ENCODE data around the gene DNAJC27. TPM values are rescaled to one million over a fixed set of nuclear protein-coding genes. Genes with fewer than 3 reads are reported as not detected.

The DNAJC27 gene
- total and polyA plus RNA-seq, 12 donors = 2.8 to 13.1 (median 9.6) TPM

DNA sequence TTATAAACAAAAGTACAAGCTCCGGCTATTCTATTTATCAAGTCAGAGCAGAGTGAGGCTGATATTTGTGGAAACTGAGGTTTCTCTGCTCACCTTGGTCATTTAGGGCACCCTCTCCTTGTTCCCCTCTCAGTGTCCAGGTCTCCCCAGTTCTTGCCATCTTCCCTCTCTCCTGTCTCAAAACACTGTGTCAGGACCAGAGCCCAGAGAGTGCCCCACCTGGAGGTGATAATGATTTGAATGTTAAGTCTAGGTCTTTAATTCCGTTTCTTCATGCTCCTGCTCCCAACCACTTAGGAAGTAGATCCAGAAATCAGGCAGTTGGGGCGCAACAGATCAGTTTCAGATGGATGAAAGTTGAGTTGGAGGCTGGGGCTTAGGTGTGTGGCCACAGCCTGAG lies 42.5 kb downstream of the DNAJC27 start:
- intact Hi-C loops (cut with DNase I) = no loop called here
- H3K27ac ChIP-seq = no peak overlapping the region
- ATAC-seq = no peak
- H3K9me3 ChIP-seq = no peaks in the 10 kb centered on the region
- H3K4me1 ChIP-seq = peaks cover 3 to 22% (median 15%) of the 10 kb centered on the region in 9 donors
- H3K4me3 ChIP-seq = no peak overlapping the region
- H3K36me3 ChIP-seq = no peaks in the 10 kb centered on the region
- H3K27me3 ChIP-seq = no peaks in the 10 kb centered on the region
- TF ChIP-seq, protein P1, sequence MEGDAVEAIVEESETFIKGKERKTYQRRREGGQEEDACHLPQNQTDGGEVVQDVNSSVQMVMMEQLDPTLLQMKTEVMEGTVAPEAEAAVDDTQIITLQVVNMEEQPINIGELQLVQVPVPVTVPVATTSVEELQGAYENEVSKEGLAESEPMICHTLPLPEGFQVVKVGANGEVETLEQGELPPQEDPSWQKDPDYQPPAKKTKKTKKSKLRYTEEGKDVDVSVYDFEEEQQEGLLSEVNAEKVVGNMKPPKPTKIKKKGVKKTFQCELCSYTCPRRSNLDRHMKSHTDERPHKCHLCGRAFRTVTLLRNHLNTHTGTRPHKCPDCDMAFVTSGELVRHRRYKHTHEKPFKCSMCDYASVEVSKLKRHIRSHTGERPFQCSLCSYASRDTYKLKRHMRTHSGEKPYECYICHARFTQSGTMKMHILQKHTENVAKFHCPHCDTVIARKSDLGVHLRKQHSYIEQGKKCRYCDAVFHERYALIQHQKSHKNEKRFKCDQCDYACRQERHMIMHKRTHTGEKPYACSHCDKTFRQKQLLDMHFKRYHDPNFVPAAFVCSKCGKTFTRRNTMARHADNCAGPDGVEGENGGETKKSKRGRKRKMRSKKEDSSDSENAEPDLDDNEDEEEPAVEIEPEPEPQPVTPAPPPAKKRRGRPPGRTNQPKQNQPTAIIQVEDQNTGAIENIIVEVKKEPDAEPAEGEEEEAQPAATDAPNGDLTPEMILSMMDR (IDR thresholded peaks at IDR 0.05) = no peak
- no peak for DNase-seq
- WGBS, 2 donors = 91 to 93% methylated on average over 3 of the region's 3 CpGs

DNA sequence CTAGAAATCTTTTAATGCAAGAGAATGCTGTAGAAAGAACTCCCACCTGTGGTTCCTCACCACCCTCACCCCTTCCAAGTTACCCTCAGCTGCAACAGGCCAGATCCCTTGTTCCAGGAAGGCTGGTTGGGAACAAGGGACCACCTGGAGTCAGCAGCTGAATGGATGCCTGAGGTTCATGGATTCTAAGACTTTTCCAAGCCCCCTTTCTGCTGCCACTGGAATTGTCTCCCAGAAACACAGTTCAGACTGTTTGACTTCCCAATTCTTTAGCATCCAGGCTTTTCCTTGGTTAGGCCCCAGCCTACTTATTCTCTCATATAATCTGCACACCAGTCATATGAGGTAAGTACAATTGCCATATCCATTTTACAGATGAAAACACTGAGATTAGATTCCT lies 43.7 kb downstream of the DNAJC27 start:
- Histone ChIP-seq H3K9me3 (no peaks in the 10 kb centered on the region), H3K27ac (peak overlapping the region in 1 of 10 donors; percentile 49), H3K36me3 (no peaks in the 10 kb centered on the region), H3K27me3 (no peaks in the 10 kb centered on the region), H3K4me3 (no peak overlapping the region), H3K4me1 (peaks cover 3 to 22% (median 15%) of the 10 kb centered on the region in 9 donors)
- no peak for ATAC-seq
- intact Hi-C loops (cut with DNase I) = no loop called here
- TF ChIP-seq, protein P1 (IDR thresholded peaks at IDR 0.05) = no peak
- DNase-seq = no peak

DNA sequence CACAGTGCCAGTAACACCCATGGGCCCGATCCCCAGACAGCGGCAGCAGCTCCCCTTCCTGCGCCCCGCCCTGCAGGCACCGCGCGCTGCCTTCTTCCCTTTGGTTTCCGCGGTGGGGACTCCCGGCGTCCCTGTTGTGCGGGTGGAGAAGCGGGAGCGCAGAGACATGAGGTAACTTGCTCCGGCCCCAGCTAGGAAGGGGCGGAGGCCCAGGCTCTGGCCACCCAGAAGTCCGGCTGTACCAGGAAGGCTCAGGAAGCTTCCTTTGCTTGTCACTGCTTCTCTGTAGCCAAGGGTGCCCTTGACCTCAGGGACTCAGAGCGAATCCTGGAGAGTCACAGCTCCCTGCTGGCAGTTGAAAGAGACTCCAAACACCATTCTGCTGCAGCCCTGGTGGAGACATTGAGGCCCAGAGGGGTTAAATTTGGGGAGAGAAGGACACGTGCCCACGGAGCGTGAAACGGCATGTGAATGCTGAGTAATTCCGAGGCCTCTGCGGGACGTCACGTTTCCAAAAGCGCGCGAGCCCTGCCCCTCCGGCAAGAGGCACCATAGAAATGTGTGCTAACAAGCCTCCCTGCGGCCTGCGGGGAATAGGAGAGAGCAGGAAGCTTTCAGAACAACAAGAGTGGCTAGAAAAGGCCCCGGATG lies 45.0 kb downstream of the DNAJC27 start:
- intact Hi-C loops (cut with DNase I) = no loop called here
- ATAC-seq (peak; percentile 63 to 84 (median 80)), DNase-seq (peak; percentile 58 to 63)
- TF ChIP-seq, protein P1 (IDR thresholded peaks at IDR 0.05) = peak in 1 of 9 donors; percentile 10
- peaks cover 3 to 22% (median 15%) of the 10 kb centered on the region in 9 donors for H3K4me1 ChIP-seq
- 19 to 33% methylated on average over 33 of the region's 33 CpGs for WGBS, 2 donors
- no peaks in the 10 kb centered on the region for H3K27me3 ChIP-seq
- no peaks in the 10 kb centered on the region for H3K36me3 ChIP-seq
- H3K4me3 ChIP-seq = peak overlapping the region in 9 of 10 donors; percentile 4 to 44 (median 38)
- no peaks in the 10 kb centered on the region for H3K9me3 ChIP-seq
- H3K27ac ChIP-seq = peak overlapping the region in 9 of 10 donors; percentile 2 to 76 (median 60)

DNA sequence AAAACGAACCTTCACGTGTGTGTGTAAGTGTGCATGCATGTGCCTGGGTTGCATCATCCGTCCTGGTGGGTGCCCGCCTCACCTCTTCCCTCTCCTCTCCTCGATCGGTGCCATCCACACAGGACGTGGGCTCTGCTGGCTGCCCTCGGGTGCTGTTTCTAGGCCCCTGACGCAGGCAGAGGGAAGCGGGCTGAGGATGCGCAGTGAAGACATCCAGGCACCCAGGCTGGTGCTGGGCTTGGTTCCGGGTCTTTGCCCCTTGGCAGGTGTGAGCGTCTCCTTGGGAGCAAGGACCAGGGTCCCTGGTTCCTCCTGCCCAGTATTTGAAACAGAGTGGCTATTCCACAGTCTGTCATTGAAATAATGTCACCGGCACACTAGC lies 45.5 kb downstream of the DNAJC27 start:
- no peaks in the 10 kb centered on the region for H3K9me3 ChIP-seq
- H3K36me3 ChIP-seq = no peaks in the 10 kb centered on the region
- 82 to 89% methylated on average over 14 of the region's 14 CpGs for WGBS, 2 donors
- TF ChIP-seq, protein P1 (IDR thresholded peaks at IDR 0.05) = no peak
- H3K4me1 ChIP-seq = peaks cover 3 to 22% (median 15%) of the 10 kb centered on the region in 9 donors
- H3K4me3 ChIP-seq = peak overlapping the region in 9 of 10 donors; percentile 4 to 44 (median 38)
- DNase-seq (no peak), ATAC-seq (peak in 2 of 8 donors; percentile 5 to 6)
- peak overlapping the region in 9 of 10 donors; percentile 2 to 76 (median 60) for H3K27ac ChIP-seq
- intact Hi-C loops (cut with DNase I) = no loop called here
- no peaks in the 10 kb centered on the region for H3K27me3 ChIP-seq
